Pancreas (tissue), 10 donors: ENCODE results near the gene LALBA. TPM values are rescaled to one million over a fixed set of nuclear protein-coding genes. Genes with fewer than 3 reads are reported as not detected.

ENCODE experiments used
- ATAC-seq, 4 donors: fragments of 200-7000 bp; cut with Tn5 transposase; one replicate each; pipeline versions ENCODE4 v1.8.0 to v1.9.1; 2020; ENCODE audit warnings: mild to moderate bottlenecking in 4 of 4, moderate library complexity in 4 of 4
- DNase-seq, 6 donors: peaks; one replicate each; pipeline ENCODE4 v3.0.0-alpha.2; 2020
- FAIRE-seq: peaks from 2 replicates; lab custom pipeline; 2012; peaks lifted over from hg19 to GRCh38; lab: Jason Lieb, UNC
- H3K27ac ChIP-seq, 4 donors: fragments of 200-600 bp; sonication (generic); 1 replicate in 3 of 4; 2 replicates in 1 of 4; pipeline versions ENCODE4 v1.5.0 to v1.8.0; 2020
- H3K27me3 ChIP-seq, 4 donors: fragments of 200-600 bp; one replicate each; pipeline ENCODE4 v1.8.0; 2021
- H3K36me3 ChIP-seq, 3 donors: fragments of 200-600 bp; sonication (generic) in 1 of 3; one replicate each; pipeline versions ENCODE4 v1.5.0 to v1.8.0; 2020 to 2021
- H3K4me1 ChIP-seq, 3 donors: fragments of 200-600 bp; one replicate each; pipeline ENCODE4 v1.8.0; 2021
- H3K4me3 ChIP-seq, 4 donors: fragments of 200-600 bp; sonication (generic) in 2 of 4; one replicate each; pipeline versions ENCODE4 v1.5.0 to v1.8.0; 2020 to 2021
- H3K9me3 ChIP-seq, 4 donors: fragments of 200-600 bp; one replicate each; pipeline ENCODE4 v1.8.0; 2021
- WGBS, 2 donors: extraction: QIAGEN DNeasy Blood & Tissue Kit; methylation state at CpG; one replicate each; pipeline ENCODE4 v1.1.7; 2013; 5-methylcytosine and 5-hydroxymethylcytosine counted together
- intact Hi-C, 3 donors: fragments of 100-400 bp; cut with DNase I; formaldehyde crosslinking; loops; one replicate each; pipeline versions ENCODE4 v1.11.1 to v1.14.2; 2022
- polyA plus RNA-seq, 2 donors: library from polyadenylated mRNA; stranded (reverse); fragments of 200-250 nt; gene quantifications; one replicate each; pipeline ENCODE4 v1.2.3, GENCODE V29; 2013
- total RNA-seq, 6 donors: library from RNA; stranded (reverse); fragmentation: NEBNext Ultra II Directional in 4 of 6; extraction: Animal tissue kit (Norgen Biotek cat#: 25700) in 4 of 6; gene quantifications; one replicate each; pipeline versions ENCODE4 v1.2.1 to v1.2.4, GENCODE V29; 2021 to 2023
- TF ChIP-seq, protein P1 (sequence below), 4 donors: fragments of 200-600 bp; sonication (generic) in 3 of 4; IDR thresholded peaks; one replicate each; pipeline versions ENCODE4 v1.5.0 to v1.8.0; 2021; ENCODE audit warnings: antibody characterized with exemption in 4 of 4
- donor health status: healthy with polysubstance abuse.
- donor health status: DM: no; HTN: no; CAD: no; lungs with moderate emphysema.
- donor health status: DM: no; HTN: no; CAD: no.
- donor health status: control.
- donor health status: control.
- donor health status: Bipolar disorder and iron deficiency.
- donor health status: DM: yes; HTN: yes; CAD: no.
- donor health status: DM: no; HTN: no; CAD: no.
- donor health status: DM: no; HTN: no; CAD: no.
- donor health status: DM: yes; HTN: yes; CAD: no.

The LALBA gene
- total and polyA plus RNA-seq, 8 donors, result not detected

DNA sequence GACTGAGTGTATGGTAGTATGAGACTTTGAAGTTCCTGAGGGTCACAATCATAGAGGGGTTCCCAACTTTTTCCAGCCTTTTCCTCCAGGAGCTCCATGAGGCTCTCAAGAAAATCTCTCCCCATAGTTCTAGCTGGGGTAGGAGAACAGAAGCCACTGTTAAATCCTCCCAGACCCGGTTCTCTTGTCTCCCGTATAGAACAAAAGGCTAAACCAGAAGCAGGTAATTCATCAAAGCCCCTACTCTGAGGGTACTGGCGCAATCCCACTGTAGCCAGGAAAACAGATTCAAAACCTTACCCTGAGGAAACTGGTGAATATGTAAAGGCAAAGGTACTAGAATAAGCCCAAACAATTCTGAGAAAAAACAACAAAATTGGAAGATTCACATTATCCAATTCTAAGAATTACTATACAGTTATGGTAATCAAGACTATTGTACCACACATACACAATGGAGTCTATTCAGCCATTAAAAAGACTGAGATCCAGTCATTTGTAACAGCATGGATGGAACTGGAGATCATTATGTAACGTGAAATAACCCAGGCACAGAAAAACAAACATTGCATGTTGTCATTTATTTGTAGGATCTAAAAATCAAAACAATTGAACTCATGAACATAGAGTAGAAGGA, 23.9 kb downstream of the LALBA start:
- Histone ChIP-seq H3K4me3 (no peak overlapping the region), H3K36me3 (no peaks in the 10 kb centered on the region), H3K27ac (no peak overlapping the region), H3K27me3 (no peaks in the 10 kb centered on the region), H3K9me3 (no peaks in the 10 kb centered on the region), H3K4me1 (no peaks in the 10 kb centered on the region)
- intact Hi-C loops, result loop anchor here in 1 of 3 donors (10.0 kb wide), 1 partner anchor 79 kb away; no protein-coding TSS in a partner anchor
- FAIRE-seq (no peak), DNase-seq (no peak), ATAC-seq (no peak)
- 36 to 42% methylated on average over 4 of the region's 4 CpGs for WGBS, 2 donors
- TF ChIP-seq, protein P1, sequence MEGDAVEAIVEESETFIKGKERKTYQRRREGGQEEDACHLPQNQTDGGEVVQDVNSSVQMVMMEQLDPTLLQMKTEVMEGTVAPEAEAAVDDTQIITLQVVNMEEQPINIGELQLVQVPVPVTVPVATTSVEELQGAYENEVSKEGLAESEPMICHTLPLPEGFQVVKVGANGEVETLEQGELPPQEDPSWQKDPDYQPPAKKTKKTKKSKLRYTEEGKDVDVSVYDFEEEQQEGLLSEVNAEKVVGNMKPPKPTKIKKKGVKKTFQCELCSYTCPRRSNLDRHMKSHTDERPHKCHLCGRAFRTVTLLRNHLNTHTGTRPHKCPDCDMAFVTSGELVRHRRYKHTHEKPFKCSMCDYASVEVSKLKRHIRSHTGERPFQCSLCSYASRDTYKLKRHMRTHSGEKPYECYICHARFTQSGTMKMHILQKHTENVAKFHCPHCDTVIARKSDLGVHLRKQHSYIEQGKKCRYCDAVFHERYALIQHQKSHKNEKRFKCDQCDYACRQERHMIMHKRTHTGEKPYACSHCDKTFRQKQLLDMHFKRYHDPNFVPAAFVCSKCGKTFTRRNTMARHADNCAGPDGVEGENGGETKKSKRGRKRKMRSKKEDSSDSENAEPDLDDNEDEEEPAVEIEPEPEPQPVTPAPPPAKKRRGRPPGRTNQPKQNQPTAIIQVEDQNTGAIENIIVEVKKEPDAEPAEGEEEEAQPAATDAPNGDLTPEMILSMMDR (IDR thresholded peaks at IDR 0.05), result no peak

DNA sequence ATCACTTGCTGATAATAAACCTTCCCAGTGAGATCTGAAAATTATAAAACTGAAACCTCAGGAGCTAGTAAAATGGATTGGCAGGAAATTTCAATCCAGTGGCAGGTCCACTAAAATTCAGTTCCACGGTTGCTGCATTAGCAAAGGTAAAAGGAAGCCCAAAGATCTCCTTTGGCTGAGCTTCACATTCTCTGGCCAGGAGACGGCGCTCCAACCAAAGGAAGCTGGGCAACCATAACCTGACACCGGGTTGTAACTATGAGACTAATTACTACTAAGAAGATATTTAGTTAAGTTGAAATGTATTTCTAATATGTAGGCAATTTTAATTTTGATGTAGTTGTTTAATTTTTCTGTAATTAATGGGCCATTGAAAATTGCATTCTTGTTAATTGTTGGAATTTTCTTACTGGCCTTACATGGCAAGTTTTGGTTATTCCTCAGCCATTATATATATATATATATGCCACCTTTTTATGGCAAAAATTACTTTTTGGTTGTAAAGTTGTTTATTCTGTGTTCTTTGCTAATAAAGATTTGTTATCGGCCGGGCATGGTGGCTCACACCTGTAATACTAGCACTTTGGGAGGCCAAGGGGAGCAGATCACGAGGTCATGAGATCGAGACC, 27.4 kb downstream of the LALBA start:
- intact Hi-C loops, result loop anchor here in 1 of 3 donors (10.0 kb wide), 1 partner anchor 82 kb away; no protein-coding TSS in a partner anchor

DNA sequence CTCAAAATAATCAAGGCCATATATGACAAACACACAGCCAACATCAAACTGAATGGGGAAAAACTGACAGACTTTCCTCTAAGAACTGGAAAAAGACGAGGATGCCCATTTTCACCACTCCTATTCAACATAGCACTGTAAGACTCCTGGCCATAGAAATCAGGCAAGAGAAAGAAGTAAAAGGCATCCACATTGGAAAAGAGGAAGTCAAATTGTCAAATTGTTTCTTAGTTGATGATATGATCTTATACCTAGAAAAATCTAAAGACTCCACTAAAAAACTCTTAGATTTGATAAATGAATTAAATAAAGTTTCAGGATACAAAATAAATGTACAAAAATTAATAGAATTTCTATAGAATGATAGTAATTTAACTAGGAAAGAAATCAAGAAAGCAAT, 33.2 kb downstream of the LALBA start:
- no peak overlapping the region for H3K27ac ChIP-seq
- no peak for FAIRE-seq
- intact Hi-C loops, result no loop called here
- H3K4me3 ChIP-seq, result no peak overlapping the region
- no peak for ATAC-seq
- WGBS, 2 donors, result 76 to 78% methylated on average over 1 of the region's 1 CpG
- no peaks in the 10 kb centered on the region for H3K27me3 ChIP-seq
- H3K36me3 ChIP-seq, result no peaks in the 10 kb centered on the region
- no peak for DNase-seq
- H3K9me3 ChIP-seq, result no peaks in the 10 kb centered on the region
- H3K4me1 ChIP-seq, result no peaks in the 10 kb centered on the region
- TF ChIP-seq, protein P1 (IDR thresholded peaks at IDR 0.05), result no peak

More for the DNA sequence above, 27.4 kb downstream of the LALBA start:
- Histone ChIP-seq H3K27ac (no peak overlapping the region), H3K9me3 (no peaks in the 10 kb centered on the region), H3K36me3 (no peaks in the 10 kb centered on the region), H3K27me3 (no peaks in the 10 kb centered on the region), H3K4me1 (no peaks in the 10 kb centered on the region), H3K4me3 (no peak overlapping the region)
- DNase-seq, result peak in 1 of 6 donors; percentile 24
- ATAC-seq, result peak in 3 of 4 donors; percentile 56 to 72 (median 67)
- WGBS, 2 donors, result 44 to 60% methylated on average over 8 of the region's 8 CpGs
- no peak for FAIRE-seq
- TF ChIP-seq, protein P1 (IDR thresholded peaks at IDR 0.05), result peak in 2 of 4 donors; percentile 17 to 24

DNA sequence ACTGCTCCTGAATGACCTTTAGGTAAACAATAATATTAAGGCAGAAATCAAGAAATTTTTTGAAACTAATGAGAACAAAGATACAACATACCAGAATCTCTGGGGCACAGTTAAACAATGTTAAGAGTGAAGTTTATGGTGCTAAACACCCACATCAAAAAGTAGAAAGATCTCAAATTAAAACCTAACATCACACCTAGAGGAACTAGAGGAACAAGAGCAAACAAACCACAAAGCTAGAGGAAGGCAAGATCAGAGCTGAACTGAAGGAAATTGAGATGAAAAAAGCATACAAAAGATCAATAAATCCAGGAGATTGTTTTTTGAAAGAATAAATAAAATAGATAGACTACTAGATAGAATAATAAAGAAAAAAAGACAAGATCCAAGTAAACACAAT, 37.2 kb downstream of the LALBA start:
- FAIRE-seq, result no peak
- Histone ChIP-seq H3K27me3 (no peaks in the 10 kb centered on the region), H3K9me3 (no peaks in the 10 kb centered on the region), H3K27ac (no peak overlapping the region), H3K4me1 (no peaks in the 10 kb centered on the region), H3K36me3 (no peaks in the 10 kb centered on the region), H3K4me3 (no peak overlapping the region)
- intact Hi-C loops, result no loop called here
- TF ChIP-seq, protein P1 (IDR thresholded peaks at IDR 0.05), result no peak
- DNase-seq, result no peak
- ATAC-seq, result no peak
